GM21619 (cell line): ENCODE results near the gene FOXN4.
"Not testable (repeated sequence)": the region's sequence is repeated elsewhere in the genome, so short reads cannot be mapped to it uniquely, and the experiment has no call there.

Experiments used
- ATAC-seq: cut with Tn5 transposase; IDR thresholded peaks from one replicate; pipeline ENCODE4 v1.9.1; 2021; ENCODE audit not compliant: unreplicated experiment

The FOXN4 gene

DNA sequence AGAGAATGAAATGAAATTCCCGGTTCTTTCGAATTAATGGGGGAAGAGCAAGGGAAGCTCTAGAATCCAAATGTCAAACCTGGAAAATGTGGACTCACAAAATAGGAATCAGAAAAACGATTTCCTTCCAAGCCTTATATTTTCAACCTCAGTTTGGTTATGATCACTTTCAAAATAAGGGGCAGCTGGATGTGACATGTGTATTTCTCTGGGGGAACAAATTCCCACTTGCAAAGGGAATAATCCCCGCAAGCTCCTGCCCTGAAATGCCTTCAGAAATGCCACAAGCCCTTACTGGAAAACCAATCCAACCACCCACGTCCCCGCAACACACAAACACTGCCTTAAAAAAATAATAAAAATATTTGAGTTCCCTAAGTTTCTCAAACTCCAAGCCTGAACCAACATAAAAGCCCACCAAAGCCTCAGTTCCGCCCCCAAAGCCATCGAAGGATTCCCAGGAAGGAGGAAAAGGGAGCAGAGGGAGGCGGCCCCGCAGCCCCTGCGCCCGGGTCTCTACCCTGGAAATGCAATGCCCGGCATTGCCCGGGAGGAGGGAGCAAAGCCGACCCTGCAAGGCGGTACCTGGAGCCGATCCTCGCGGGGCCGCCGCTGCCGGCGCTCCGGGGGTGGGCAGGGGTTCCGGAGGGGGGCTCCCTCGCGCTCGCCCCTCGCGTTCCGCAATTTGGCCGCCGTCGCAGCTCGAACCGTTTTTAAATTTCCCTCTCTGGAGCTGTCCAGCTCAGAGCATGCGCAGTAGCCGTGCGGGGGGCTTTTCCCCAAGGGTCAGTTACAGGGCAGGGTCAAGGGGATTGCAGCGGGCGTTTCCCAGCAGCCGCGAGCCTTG, at the start of gene FOXN4:
TSS of gene FOXN4 (minus strand) at position 751 of the 847 bp plus-strand sequence. CDS start 963 bp downstream, outside the sequence.
- ATAC-seq, result no peak

GRCh38 chr12:109358154-109358869, 49.2 kb upstream of the FOXN4 start:
- peak; percentile 94 for ATAC-seq

DNA sequence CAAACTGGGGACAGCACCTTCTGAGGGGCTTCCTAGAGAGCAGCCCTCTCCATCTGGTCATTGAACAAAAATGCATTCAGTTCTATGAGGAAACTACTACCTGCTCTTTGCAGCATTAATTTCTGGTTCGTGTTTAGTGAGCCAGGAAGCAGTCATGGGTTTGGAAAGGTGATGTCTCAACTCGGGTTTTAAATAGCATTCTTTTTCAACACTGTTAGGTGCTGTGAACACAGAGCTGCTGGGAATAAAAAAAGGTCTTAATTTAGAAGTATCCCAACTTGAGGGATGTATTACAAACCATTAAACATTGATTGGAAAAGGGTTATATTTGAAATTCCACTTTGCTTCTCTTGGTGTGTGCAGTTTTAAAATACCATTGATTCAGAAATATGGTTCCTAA, 47.9 kb upstream of the FOXN4 start:
- ATAC-seq, result no peak

- no peak for ATAC-seq
These were observed 47.5 kb upstream of the FOXN4 start for GRCh38 chr12:109356577-109356976.

GRCh38 chr12:109352184-109352583, 43.1 kb upstream of the FOXN4 start:
- no peak for ATAC-seq

DNA sequence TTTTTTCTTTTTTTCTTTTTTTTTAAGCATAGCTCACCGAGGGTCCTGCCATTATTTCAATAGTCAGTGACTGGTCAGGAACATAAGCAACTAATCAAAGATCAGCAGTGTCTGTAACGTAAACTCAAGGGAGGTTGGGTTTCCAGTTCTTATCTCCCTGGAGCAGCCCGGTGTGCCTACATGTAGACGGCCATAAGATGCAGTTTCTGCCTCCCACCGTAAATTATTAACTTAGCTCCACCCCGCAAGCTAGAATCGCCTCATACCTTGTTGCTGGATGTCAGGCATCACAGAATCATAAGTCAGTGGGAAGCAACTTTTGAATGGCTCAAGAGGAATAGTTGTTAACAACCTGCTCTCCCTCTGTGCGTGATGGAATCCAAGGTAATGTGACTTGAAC, 38.5 kb upstream of the FOXN4 start, which contains the start of gene MYO1H:
TSS of gene MYO1H (plus strand) at position 312 of the 400 bp plus-strand sequence. CDS start at position 373, 61 bp downstream.
- no peak for ATAC-seq

DNA sequence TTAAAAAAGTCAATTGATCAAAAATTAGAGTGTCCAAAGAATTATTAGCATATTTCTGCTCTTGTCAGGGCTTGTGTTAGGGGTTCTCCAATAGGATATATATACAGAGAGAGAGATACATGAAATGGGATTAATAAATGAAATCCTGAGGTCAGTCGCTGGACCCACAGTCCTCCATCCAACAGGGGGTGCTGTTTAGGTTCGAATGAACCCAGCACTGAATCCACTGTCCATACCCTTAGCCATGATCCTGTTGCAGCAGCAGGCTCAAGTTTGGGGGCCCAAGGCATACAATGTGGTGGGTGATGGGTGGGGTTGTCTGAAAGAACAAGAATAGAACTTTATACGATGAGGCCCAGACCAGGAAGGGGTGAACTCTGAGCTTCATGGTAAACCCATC, 37.8 kb upstream of the FOXN4 start:
- no peak for ATAC-seq

GRCh38 chr12:109345428-109345827, 36.3 kb upstream of the FOXN4 start:
- ATAC-seq, result no peak

DNA sequence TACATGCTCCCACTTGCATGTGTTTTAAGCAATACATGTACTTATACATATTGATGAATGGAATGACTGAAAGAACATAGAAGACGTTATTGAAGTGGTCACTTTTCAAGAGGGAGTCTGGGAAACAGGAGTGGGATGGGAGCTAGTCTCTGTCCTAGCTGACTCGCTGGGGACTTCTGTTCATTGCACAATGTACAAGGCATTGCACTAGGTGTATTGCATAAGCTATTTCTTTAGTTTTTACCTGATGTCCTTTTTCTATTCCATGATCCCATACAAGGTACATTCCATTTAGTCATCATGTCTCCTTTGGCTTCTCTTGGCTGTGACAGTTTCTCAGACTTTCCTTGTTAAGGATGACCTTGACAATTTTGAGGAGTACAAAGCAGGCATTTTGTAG, 34.6 kb upstream of the FOXN4 start:
- no peak for ATAC-seq

- ATAC-seq, result no peak
These were observed 27.5 kb upstream of the FOXN4 start for GRCh38 chr12:109336593-109336992.

- no peak for ATAC-seq
These were observed 25.8 kb upstream of the FOXN4 start for GRCh38 chr12:109334887-109335286.

- no peak for ATAC-seq
These were observed 22.3 kb upstream of the FOXN4 start for GRCh38 chr12:109331301-109331952.

DNA sequence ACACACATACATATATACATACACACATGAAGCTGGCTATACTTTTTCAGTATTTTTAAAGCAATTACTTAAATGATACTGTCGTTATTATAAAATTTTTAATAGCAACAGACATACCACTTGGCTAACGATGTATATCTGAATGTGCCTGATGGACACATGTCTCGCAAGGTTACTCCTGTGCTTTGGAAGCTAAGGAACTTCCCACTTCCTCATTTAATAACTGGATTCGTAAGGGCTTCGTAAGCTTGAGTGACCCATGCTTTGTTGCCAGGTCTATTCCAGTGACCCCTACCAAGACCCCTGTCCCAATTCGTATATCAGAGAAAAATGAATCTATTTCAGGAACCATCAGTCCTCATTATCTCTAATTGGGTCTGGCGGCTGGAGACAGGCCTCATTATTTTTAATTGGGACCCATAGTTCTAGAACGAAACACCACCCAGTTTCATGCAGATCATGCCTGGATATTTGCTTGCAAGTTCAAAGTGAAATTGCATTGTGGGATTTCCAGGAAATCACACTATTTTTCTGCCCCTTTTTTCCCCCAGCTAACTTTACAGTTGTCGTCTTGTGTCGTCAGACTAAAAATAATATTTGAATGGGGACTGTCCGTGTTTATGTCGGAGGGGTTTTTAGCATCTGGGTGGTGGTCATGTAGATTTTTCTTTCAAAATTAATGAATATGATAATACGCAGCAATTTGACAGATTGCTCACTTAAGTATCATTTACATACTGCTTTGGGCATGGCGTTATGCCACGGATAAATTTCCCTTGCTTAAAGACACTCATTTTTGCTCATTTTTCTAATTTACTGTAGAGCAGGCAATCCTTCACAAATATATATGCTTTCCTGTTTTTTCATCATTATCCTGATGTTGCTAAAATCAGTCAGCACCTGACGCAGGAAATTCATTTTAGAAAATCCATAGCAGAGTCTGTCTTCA, 21.5 kb upstream of the FOXN4 start:
- ATAC-seq, result no peak

- ATAC-seq, result no peak
These were observed 20.6 kb upstream of the FOXN4 start for GRCh38 chr12:109329686-109330085.

DNA sequence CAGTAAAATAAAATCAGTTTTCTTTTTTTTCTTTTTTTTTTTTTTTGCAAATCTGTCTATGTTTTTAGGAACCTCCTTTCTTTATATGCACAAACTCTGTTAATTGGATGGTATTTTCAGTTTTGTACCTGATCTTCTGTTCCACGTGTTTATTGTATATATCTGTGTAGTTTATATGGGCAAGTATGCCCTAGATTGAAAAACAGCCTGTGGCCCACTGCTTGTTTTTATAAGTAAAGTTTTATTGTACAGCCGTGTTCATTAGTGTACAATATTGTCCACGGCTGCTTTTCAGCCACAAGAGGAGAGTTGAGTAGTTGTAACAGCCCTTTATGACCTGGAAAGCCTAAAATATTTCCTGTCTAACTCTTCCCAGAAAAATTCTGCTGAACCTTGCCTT, 19.9 kb upstream of the FOXN4 start:
- no peak for ATAC-seq

DNA sequence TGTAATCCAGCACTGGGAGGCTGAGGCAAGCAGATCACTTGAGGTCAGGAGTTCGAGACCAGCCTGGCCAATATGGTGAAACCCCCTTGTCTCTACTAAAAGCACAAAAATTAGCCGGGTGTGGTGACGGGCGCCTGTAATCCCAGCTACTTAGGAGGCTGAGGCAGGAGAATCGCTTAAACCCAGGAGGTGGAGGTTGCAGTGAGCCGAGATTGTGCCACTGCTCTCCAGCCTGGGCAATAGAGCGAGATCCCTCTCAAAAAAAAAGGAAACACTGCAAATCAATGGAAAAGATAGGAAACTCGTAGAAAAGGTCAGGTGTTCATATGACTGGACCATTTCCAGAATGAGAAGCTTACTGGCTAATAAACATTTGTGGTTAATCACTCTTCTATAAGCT, 12.2 kb upstream of the FOXN4 start:
- not testable (repeated sequence) for ATAC-seq

DNA sequence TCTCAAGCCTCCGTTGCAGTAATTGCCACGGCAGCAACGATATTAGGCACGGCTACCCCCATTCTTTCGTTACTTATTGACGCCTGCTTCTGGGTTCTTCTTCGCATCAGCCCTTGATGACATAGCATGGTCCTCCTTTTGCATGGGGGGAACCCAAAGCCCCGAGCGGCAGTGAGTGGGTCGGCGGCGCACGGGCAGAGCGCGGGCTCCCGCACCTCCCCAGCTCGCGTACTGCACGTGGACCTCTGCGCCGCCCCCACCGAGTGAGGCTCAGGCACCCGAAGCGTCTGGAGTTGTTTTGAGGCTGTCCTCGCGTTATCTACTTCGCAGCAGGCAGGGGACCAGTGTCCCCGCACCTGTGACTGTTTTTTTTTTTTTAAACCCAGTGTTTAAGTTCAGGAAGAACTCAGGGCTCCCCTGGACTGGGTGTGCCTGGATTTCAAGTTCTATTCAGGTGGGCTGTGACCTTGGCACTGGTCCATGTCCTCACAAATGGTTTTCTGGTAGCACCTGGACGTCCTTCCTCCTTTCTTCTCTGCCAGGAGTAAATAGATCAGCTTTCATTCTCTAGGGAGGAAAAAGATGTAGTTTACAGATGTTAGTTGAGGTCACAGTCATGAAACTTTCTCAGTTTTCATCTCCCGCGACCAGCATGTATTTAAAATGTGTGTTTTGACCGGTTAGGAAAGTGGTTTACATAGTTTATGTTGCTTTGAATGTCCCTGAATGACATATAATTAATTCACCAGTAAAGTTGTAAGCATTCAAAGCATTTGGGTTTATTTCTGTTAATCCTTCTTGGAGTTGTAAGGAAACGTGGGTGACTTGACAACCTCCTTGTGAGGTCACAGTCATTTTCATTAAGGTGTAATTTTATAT, 1.4 kb upstream of the FOXN4 start:
- no peak for ATAC-seq

DNA sequence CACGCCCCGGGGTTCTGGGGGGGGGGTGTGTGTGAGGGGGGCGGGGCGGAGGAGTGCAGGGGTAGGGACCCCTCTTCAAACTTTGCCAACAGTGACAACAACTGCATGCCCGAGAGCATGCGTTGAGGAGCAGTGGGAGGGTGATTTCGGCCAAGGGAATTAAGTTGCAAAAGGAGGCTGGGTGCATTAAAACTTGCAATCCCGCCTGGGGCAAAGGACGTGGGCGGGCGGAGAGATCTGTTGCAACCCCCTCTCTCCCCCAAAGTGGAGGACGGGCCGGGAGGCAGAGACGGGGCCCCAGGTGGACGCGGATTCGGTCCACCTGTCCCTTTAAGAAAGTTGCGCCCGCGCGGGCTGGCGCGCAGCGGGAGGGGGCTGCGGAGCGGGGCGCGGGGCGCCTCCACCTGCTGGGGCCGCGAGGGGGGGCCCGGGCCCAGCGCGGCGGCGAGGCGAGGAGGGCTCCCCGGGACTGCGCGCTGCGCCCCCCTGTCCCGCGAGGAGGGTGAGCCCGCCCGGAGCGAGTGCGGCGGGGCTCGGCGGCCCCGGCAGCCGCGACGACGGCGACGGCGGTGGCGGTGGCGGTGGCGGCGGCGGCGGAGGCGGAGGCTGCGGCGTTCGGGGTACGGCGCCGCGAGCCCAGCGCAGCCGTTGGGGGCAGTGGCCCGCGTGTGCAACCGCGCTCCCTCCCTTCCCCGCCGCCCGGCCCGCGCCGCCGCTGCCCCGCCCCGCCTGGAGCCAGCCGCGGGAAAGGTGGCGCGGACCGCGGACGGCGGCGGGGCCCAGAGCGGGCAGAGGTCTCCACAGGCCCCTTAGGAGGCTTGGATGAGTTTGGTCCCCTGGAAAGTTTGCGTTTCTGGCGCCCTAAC, 530 bp upstream of the FOXN4 start:
- no peak for ATAC-seq

GRCh38 chr12:109307051-109307450, 2.0 kb downstream of the FOXN4 start:
- ATAC-seq, result no peak
